HepG2 (cell line): ENCODE results near the gene TTC16. TPM values are rescaled to one million over a fixed set of nuclear protein-coding genes. Genes with fewer than 3 reads are reported as not detected.

Experiments
- ATAC-seq: fragments of 200-7000 bp; cut with Tn5 transposase; 3 replicates; pipeline ENCODE4 v1.9.1; 2020; ENCODE audit warnings: mild to moderate bottlenecking, moderate library complexity
- BruUV-seq: library from RNA; stranded (reverse); fragments of 400-500 nt; replicated peaks from 2 replicates; lab custom pipeline; 2021; lab: Mats Ljungman, UMichigan
- CTCF ChIA-PET: fragments of 300-600 bp; formaldehyde crosslinking; extraction: SDS; loops from one replicate; lab custom pipeline; 2021; ENCODE audit warnings: low total read pairs, inconsistent platforms, low intra/inter-chr PET ratio; lab: Yijun Ruan, JAX
- POLR2A ChIA-PET: fragments of 350-600 bp; sonication (Branson Sonifier 250); formaldehyde crosslinking; loops from one replicate; lab custom pipeline; 2020; ENCODE audit warnings: antibody characterized with exemption, inconsistent platforms; lab: Yijun Ruan, JAX
- DNase-seq: peaks from one replicate; pipeline ENCODE4 v3.0.0-alpha.2; 2015; ENCODE audit warnings: low spot score
- FAIRE-seq: peaks from 3 replicates; lab custom pipeline; 2011; peaks lifted over from hg19 to GRCh38; lab: Jason Lieb, UNC
- H2AFZ ChIP-seq: one replicate; pipeline ENCODE4 v1.6.1; 2011; ENCODE audit warnings: low read length, inconsistent platforms
- H3K27ac ChIP-seq: fragments of 300-600 bp; 3 replicates; pipeline ENCODE4 v1.8.0; 2011; ENCODE audit warnings: mixed run types, mild to moderate bottlenecking, mixed read lengths, low read length, inconsistent platforms; ENCODE audit not compliant: insufficient read depth; ENCODE audit errors: extremely low read length
- H3K27me3 ChIP-seq, 2 experiments: fragments of 200-600 bp in 1 of 2; 2 replicates in 1 of 2; 3 replicates in 1 of 2; pipeline versions ENCODE4 v1.6.0 to v1.8.0; 2011; ENCODE audit warnings: low read length in 2 of 2, mild to moderate bottlenecking in 2 of 2, moderate library complexity in 2 of 2, inconsistent platforms in 1 of 2; ENCODE audit not compliant: insufficient read depth in 2 of 2, control insufficient read depth in 1 of 2
- H3K36me3 ChIP-seq, 2 experiments: fragments of 200-600 bp in 1 of 2; replicated peaks in 1 of 2; 2 replicates in 1 of 2; 3 replicates in 1 of 2; pipeline versions ENCODE4 v1.5.1 to v1.8.0; 2011; ENCODE audit warnings: low read length in 2 of 2, inconsistent platforms in 1 of 2; ENCODE audit not compliant: insufficient read depth in 2 of 2, control insufficient read depth in 1 of 2
- H3K4me1 ChIP-seq: 2 replicates; pipeline ENCODE4 v1.5.1; 2012; ENCODE audit warnings: low read length, inconsistent platforms; ENCODE audit not compliant: insufficient read depth
- H3K4me2 ChIP-seq: 2 replicates; pipeline ENCODE4 v1.6.0; 2011; ENCODE audit warnings: low read depth, low read length, inconsistent platforms
- H3K4me3 ChIP-seq, 3 experiments: fragments of 200-600 bp in 1 of 3; sonication (generic), shearing (Covaris generic) in 1 of 3; replicated peaks in 1 of 3; 2 replicates each; pipeline ENCODE4 v1.5.1; 2011 to 2016; ENCODE audit warnings: low read length in 3 of 3, inconsistent platforms in 2 of 3, low read depth in 2 of 3, mild to moderate bottlenecking in 2 of 3, control low read depth in 1 of 3, mixed read lengths in 1 of 3; ENCODE audit not compliant: insufficient read depth in 1 of 3
- H3K79me2 ChIP-seq: one replicate; pipeline ENCODE4 v1.6.1; 2011; ENCODE audit warnings: low read length, inconsistent platforms; ENCODE audit not compliant: insufficient read depth
- H3K9ac ChIP-seq: 2 replicates; pipeline ENCODE4 v1.6.0; 2011; ENCODE audit warnings: mild to moderate bottlenecking, low read depth, low read length, inconsistent platforms; ENCODE audit not compliant: insufficient read depth
- H3K9me3 ChIP-seq: 2 replicates; pipeline ENCODE4 v1.5.1; 2012; ENCODE audit warnings: mild to moderate bottlenecking, low read length
- H4K20me1 ChIP-seq: 2 replicates; pipeline ENCODE4 v1.6.0; 2011; ENCODE audit warnings: inconsistent platforms, mild to moderate bottlenecking, low read length, moderate library complexity; ENCODE audit not compliant: insufficient read depth
- ATF1 ChIP-seq: IDR thresholded peaks from 2 replicates; pipeline ENCODE4 v1.6.1; 2016; ENCODE audit warnings: mild to moderate bottlenecking, control low read depth
- CBX1 ChIP-seq: IDR thresholded peaks from one replicate; pipeline ENCODE4 v1.6.1; 2016; ENCODE audit warnings: antibody characterized with exemption, low read depth
- HDAC2 ChIP-seq: sonication (generic); formaldehyde crosslinking; IDR thresholded peaks from 2 replicates; pipeline ENCODE4 v1.4.0; 2020; ENCODE audit warnings: missing genetic modification reagents
- MIER3 ChIP-seq: IDR thresholded peaks from 2 replicates; pipeline ENCODE4 v1.6.1; 2016; ENCODE audit warnings: missing compliant biosample characterization, borderline replicate concordance
- MYC ChIP-seq: sonication (generic); formaldehyde crosslinking; IDR thresholded peaks from 2 replicates; pipeline ENCODE4 v1.9.0; 2021; ENCODE audit warnings: missing genetic modification reagents, borderline replicate concordance
- PLSCR1 ChIP-seq: sonication (generic); formaldehyde crosslinking; IDR thresholded peaks from 2 replicates; pipeline ENCODE4 v1.5.0; 2020; ENCODE audit warnings: missing genetic modification reagents, mild to moderate bottlenecking, borderline replicate concordance
- SIN3B ChIP-seq: fragments of 150-350 bp; IDR thresholded peaks from 2 replicates; pipeline ENCODE4 v1.6.1; 2014; ENCODE audit warnings: low read length
- SKI ChIP-seq: fragments of 450-650 bp; IDR thresholded peaks from one replicate; pipeline ENCODE4 v1.6.1; 2018; ENCODE audit warnings: mild to moderate bottlenecking; ENCODE audit not compliant: partially characterized antibody
- TRIM24 ChIP-seq: sonication (generic); formaldehyde crosslinking; IDR thresholded peaks from 2 replicates; pipeline ENCODE4 v1.8.0; 2022; ENCODE audit warnings: mild to moderate bottlenecking, missing genetic modification reagents
- ZNF33B ChIP-seq: sonication (generic); formaldehyde crosslinking; IDR thresholded peaks from 2 replicates; pipeline ENCODE4 v1.5.1; 2020; ENCODE audit warnings: mild to moderate bottlenecking, missing genetic modification reagents
- ZNF660 ChIP-seq: sonication (generic); formaldehyde crosslinking; IDR thresholded peaks from 2 replicates; pipeline ENCODE4 v1.5.1; 2020; ENCODE audit warnings: mild to moderate bottlenecking, low read depth, missing genetic modification reagents, borderline replicate concordance
- ZSCAN5A ChIP-seq: sonication (generic); formaldehyde crosslinking; IDR thresholded peaks from 2 replicates; pipeline ENCODE4 v1.8.0; 2022; ENCODE audit warnings: mild to moderate bottlenecking, missing genetic modification reagents, borderline replicate concordance
- WGBS: methylation state at CpG from one replicate; pipeline ENCODE4 v1.1.6; 2017; ENCODE audit warnings: low lambda C conversion rate; 5-methylcytosine and 5-hydroxymethylcytosine counted together
- in situ Hi-C: cut with HindIII; loops from 2 replicates; pipeline ENCODE4 v1.10.0; 2017; ENCODE audit warnings: low pct_unique_long_range_greater_than_20kb; ENCODE audit not compliant: extremely low pct_ligation_motif_present
- intact Hi-C: fragments of 100-400 bp; cut with micrococcal nuclease; formaldehyde crosslinking; loops from one replicate; pipeline ENCODE4 v1.10.0; 2022; ENCODE audit not compliant: unreplicated experiment
- polyA plus RNA-seq, 8 experiments: library from polyadenylated mRNA; depleted of rRNA in 3 of 8; stranded (reverse) in 7 of 8; unstranded in 1 of 8; fragments of >200 nt; fragmentation: Illumina TruSeq in 4 of 8; extraction: Trizol in 4 of 8; gene quantifications; 2 replicates each; pipeline versions ENCODE4 v1.2.1 to v1.2.3, GENCODE V29; 2011 to 2016; ENCODE audit warnings: low read depth in 4 of 8, missing spikeins in 1 of 8, mixed read lengths in 1 of 8; ENCODE audit not compliant: insufficient read depth in 1 of 8
- total RNA-seq, 5 experiments: library from RNA; depleted of rRNA; stranded (reverse); fragments of >200 nt; fragmentation: Illumina TruSeq; extraction: Trizol; gene quantifications; 2 replicates each; pipeline ENCODE4 v1.2.3, GENCODE V29; 2016; ENCODE audit warnings: low read depth in 1 of 5

TTC16 gene
- total and polyA plus RNA-seq, 2 of the 13 experiments (the other 11 are each of a cell fraction or from before 2014, with no cell fraction given), result not detected

- peaks cover 0 to 47% of the 10 kb centered on the region in 2 experiments; a peak in 2 of 5 replicates for H3K27me3 ChIP-seq
- DNase-seq, result no peak
- no TSS peak for BruUV-seq
- ChIA-PET POLR2A (no interaction called here), CTCF (no interaction called here)
- H2AFZ ChIP-seq, result no peak overlapping the region
- no peaks in the 10 kb centered on the region for H4K20me1 ChIP-seq
- no peaks in the 10 kb centered on the region for H3K79me2 ChIP-seq
- H3K36me3 ChIP-seq, result no peaks in the 10 kb centered on the region
- in situ Hi-C loops, result no loop called here
- H3K4me1 ChIP-seq, result no peaks in the 10 kb centered on the region
- no peak for FAIRE-seq
- H3K9ac ChIP-seq, result no peak overlapping the region
- no peak overlapping the region for H3K27ac ChIP-seq
- no peak overlapping the region for H3K4me2 ChIP-seq
- TF ChIP-seq ZSCAN5A (CRISPR knock-in tag), result no peak
- no peak for TF ChIP-seq SIN3B
- no peak for TF ChIP-seq MIER3 (CRISPR knock-in tag)
- TF ChIP-seq ZNF33B (CRISPR knock-in tag), result no peak
- no peak for TF ChIP-seq MYC (CRISPR knock-in tag)
- no peak for TF ChIP-seq SKI
- TF ChIP-seq ZNF660 (CRISPR knock-in tag), result no peak
- TF ChIP-seq HDAC2, result no peak
- no peak for TF ChIP-seq PLSCR1 (CRISPR knock-in tag)
- TF ChIP-seq ATF1 (CRISPR knock-in tag), result no peak
- no peak for TF ChIP-seq CBX1
- no peak for TF ChIP-seq TRIM24 (CRISPR knock-in tag)
- ATAC-seq, result no peak
- H3K4me3 ChIP-seq, result no peak overlapping the region
- 2% methylated on average over 5 of the region's 5 CpGs for WGBS
- intact Hi-C loops, result no loop called here
- no peaks in the 10 kb centered on the region for H3K9me3 ChIP-seq
These were observed 45.2 kb downstream of the TTC16 start for GRCh38 chr9:127761061-127761460.
